GM04504 (cell line): ENCODE data around the gene SYDE1.

Source experiments
- DNase-seq: peaks from one replicate; pipeline ENCODE4 v3.0.0-alpha.2; 2012; ENCODE audit warnings: low read depth

SYDE1 gene

DNA sequence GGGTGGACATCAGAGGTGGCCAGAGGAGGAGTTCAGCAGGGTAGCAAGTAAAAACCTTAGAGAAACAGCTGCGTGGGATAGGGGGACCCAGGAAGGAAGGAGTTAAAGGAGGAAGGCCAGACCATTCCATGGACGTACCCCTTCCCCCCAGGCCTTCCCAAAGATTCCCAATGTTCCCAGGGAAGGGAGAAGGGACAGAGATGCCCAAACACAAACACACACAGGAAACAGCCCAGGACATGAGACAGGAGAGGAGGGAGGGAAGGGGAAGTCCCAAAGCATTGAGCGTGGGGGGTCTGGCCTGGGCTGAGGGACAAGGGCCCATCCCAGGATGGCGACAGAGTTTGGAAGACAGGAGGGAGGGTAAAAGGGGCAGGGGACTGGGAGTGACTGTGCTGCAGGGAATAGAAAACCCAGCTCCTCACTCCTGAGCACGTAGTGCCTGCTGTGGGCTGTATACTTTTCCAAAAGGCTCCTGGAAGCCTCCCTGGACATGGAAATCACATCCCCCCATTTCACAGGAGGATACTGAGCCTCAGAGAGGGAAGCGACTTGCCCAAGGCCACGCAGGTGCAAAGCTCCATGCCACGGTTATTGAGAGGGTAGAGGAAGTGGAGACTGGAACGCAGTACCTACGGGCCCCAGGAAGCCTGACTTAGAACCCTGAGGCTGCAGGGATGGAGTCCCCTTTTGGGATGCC lies 1.1 kb downstream of the SYDE1 start:
- no peak for DNase-seq

DNA sequence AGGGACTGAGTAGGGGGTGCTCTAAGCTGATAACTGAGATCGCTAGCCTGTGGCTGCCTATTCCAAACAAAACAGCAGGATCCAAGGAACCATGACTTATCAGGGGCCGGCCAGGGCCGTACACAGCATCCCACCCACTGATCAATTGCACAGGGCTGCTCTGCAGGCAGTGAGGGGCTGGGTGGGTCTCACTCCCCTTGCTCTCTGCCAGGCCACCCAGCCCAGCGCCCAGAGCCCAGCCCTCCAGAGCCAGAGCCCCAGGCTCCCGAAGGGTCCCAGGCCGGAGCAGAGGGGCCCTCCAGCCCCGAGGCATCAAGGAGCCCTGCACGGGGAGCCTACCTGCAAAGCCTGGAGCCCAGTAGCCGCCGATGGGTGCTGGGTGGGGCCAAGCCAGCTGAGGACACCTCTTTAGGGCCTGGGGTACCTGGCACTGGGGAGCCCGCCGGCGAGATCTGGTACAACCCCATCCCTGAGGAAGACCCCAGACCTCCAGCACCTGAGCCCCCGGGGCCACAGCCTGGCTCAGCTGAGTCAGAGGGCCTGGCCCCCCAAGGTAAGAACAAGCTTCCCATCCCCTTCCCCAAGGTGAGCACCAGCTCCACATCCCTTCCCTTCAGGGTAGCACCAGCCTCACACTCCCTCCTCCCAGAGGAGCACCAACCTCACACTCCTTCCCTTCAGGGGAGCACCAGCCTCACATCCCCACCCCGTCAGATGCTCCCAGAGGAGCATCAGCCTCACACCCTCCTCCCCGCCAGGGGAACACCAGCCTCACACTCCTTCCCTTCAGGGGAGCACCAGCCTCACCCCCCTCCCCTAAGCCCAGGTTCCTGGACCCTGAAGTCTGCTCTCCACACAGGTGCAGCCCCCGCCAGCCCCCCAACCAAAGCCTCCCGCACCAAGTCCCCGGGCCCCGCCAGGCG lies 1.9 kb downstream of the SYDE1 start:
- no peak for DNase-seq

DNA sequence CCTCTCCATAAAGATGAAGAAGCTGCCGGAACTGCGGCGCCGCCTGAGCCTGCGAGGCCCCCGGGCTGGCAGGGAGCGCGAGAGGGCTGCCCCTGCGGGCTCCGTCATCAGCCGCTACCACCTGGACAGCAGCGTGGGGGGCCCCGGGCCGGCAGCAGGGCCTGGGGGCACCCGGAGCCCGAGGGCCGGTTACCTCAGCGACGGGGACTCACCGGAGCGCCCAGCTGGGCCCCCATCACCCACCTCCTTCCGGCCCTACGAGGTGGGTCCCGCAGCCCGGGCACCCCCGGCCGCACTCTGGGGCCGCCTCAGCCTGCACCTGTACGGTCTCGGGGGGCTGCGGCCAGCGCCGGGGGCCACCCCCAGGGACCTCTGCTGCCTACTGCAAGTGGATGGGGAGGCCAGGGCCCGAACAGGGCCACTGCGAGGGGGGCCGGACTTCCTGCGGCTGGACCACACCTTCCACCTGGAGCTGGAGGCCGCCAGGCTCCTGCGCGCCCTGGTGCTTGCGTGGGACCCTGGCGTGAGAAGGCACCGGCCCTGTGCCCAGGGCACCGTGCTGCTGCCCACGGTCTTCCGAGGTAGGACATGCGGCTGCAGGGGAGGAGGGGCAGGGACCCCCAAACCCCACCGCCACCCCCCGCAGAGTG lies 2.7 kb downstream of the SYDE1 start:
- no peak for DNase-seq

DNA sequence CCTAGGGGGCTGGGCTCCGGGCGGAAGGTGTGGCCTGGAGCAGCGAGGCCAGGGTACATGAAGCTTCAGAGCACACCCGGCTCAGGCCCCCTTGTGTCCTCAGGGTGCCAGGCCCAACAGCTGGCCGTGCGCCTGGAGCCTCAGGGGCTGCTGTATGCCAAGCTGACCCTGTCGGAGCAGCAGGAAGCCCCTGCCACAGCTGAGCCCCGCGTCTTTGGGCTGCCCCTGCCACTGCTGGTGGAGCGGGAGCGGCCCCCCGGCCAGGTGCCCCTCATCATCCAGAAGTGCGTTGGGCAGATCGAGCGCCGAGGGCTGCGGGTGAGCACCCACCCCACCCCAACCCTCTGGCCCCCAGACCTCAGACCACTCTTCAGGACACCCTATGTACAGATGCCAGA lies 3.2 kb downstream of the SYDE1 start:
- DNase-seq: no peak

DNA sequence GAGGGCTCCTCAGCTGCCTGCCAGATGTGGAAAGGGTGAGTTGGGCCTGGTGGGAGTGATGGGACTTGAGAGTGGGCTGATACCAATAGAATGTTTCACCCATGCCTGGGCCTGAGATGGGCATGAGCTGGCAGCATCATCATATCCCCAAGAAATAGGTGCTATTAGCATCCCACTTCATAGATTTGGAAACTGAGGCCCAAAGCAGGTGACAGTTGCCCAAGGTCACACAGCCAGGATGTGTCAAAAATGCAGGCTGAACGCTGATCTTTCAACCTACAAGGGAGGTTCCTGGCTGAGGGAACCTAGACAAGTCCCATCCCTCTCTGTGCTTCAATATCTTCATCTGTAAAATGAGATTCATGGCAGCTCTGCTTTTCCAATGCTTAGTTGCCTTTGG lies 4.6 kb downstream of the SYDE1 start:
- no peak for DNase-seq

DNA sequence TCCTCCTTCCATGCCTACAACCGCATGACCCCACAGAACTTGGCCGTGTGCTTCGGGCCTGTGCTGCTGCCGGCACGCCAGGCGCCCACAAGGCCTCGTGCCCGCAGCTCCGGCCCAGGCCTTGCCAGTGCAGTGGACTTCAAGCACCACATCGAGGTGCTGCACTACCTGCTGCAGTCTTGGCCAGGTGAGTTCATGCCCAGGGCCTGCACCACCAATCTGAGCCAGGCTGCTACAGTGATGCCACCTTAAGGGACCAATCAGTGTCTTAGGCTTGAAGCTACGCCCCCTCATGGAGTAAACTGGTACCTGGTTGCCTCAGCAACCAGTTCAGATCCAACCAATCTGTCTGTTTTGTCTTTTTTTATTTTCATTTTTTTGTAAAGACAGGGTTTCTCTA lies 5.2 kb downstream of the SYDE1 start:
- no peak for DNase-seq

DNA sequence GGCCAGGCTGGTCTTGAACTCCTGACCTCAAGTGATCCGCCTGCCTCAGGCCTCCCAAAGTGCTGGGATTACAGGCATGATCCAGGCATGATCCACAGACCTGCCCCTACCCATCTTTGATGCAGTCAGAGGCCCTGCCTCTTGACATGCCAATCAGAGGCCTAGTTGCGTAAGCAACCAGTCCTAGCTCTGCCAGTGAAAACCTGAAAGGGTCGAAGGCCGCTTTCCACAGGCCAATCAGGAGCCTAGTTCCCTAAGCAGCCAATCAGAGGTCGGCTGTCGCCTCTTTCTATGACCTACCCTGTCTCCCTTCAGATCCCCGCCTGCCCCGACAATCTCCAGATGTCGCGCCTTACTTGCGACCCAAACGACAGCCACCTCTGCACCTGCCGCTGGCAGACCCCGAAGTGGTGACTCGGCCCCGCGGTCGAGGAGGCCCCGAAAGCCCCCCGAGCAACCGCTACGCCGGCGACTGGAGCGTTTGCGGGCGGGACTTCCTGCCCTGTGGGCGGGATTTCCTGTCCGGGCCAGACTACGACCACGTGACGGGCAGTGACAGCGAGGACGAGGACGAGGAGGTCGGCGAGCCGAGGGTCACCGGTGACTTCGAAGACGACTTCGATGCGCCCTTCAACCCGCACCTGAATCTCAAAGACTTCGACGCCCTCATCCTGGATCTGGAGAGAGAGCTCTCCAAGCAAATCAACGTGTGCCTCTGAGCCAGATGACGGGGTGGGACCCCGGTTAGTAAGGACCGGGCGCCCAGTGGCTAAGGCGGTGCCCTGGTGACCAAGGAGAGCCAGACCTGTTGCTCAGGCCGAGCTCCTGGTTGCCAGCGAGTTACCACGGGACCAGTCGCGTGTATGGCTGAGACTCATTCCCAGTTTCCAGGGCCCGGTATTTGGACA lies 6.3 kb downstream of the SYDE1 start:
- no peak for DNase-seq

DNA sequence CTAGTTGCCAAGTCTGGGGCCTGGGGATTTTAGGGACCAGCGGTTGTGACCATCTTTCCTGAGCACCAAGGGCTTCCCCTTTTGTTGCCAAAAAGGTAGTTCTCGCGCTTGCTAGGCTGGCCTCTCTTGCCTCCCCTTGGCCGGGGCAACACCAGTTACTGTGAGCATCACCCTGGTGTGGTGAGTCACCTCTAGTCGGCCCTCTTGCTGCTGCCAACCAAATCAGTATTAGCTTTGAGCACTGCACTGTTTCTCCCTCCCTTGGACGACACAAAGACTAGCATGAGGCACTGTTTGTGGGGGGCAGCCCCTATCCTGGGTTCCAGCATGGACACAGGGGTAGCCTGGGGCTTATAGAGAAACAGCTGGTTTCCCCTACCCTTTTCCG lies 6.9 kb downstream of the SYDE1 start:
- no peak for DNase-seq

DNA sequence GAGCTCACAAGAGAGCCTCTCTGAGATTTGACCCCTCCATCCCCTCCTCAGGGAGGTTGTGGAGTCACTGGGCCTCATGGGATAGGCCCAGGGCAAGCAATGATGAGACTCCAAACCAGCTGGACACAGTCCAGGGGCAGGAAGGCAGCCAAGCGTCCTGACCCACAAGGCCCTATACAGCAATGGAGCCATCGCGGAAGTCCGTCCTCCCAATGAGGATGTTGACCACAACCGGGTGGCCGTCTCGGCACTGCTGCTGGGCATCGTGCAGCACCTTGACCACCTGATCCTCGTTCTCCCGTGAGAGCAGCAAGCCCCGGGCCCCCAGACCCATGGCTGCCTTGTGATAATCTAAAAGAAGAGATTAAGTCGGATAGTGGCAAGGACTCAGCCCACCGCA lies 7.9 kb downstream of the SYDE1 start:
- DNase-seq: no peak

DNA sequence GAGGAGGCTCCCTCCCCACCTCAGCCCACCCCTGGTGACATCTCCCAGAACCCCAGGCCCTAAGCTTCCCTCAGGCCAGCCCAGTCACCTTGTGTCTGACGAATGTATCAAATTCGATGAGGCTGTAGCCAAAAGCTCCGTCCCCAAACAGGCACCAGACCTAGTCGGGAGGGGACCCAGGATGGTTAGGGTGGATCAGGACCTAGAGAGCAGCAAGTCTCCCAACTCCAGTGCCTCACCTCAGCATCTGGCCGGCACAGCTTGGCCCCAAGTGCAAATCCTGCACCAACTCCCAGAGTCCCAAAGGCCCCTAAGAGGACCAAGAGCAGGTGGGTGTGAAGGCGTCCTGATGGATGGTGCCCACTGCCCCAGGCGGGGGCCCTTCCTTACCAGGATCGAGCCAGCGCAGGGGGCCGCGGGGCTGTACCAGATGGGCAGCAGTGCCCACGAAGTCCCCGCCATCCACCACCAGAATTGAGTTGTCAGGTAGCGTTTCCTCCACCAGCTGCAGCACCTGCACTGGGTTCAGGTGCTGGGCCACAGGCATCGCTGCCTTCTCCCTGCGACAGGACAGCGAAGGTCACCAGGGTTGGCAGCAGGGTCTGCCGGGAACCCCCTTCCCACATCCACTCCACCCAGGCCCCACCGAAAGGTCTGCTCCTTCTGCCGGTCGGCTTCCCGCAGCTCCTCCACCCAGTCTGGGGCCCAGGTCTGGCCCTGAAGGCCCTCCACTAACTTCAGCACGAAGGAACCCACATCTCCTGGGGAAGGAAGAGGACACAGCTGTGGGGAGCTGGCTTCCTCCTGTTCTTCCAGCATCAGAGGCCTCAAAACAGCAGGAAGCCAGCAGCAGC lies 8.8 kb downstream of the SYDE1 start:
- no peak for DNase-seq

DNA sequence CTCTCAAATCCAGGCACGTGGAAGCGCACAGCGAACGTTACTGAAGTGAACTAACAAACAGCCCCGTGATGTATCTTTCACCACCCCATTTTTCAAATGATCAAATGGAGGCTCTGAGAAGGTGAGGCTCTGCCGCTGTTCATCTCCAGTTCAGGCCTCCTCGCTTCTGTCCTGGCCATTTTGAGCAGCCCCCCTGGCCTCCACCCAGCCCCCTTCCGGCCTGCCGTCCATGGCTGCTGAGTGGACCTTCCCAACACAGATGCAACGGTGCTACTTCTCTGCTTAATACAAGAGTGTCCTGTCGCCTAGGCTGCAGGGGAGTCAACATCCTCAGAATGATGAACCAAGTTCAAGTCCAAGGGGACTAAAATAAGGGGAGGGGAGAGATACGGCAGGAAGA lies 9.7 kb downstream of the SYDE1 start:
- DNase-seq: no peak

DNA sequence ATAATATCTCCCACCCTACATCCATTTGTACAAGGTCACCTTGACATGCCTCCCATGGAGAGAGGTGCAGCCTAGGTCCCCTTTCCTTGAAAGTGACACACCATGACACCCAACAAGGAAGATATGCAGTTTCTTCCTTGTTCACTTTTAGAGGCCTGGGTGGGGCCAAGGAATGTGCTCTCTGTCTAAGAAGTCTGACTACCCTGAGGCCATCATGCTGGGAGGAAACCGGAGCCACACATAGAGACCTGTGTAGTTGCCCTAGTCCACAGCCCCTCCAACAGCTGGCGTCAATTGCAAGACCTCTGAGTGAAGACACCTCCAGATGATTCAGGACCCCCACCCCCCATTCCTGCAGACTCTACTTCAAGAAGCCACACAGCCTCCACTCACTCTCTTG lies 11.0 kb downstream of the SYDE1 start:
- DNase-seq: no peak

DNA sequence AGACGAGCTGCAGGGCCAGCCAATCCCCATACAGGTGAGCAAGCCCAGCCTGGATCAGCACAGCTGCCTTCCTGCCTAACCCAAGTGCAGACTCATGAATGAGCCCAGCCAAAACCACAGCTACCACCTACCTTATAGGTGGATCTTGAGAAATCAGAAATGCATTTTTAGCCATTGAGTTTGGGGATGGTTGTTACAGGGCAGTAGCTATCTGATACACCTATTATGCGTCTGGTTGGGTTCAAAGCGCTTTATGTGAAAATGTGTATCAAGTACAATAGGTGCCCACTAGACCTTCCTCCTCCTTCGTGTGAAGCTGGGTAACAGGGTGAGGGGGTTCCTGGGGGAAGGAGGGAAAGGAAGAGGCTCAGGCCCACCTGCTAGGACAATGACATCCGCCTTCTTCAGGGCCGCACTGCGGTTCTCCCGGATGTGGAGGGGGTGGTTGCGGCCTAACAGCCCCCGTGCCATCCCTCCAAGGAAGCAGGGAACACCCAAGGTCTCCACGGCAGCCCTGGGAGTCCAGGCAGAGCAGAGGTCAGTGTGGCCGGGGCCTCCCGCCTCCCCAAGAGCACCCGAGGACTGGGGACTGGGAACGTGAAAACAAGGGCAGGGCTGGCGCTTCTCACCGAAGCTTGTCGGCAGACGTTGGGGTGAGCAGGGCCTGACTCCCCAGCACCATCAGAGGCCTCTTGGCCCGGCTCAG lies 11.7 kb downstream of the SYDE1 start:
- no peak for DNase-seq

DNA sequence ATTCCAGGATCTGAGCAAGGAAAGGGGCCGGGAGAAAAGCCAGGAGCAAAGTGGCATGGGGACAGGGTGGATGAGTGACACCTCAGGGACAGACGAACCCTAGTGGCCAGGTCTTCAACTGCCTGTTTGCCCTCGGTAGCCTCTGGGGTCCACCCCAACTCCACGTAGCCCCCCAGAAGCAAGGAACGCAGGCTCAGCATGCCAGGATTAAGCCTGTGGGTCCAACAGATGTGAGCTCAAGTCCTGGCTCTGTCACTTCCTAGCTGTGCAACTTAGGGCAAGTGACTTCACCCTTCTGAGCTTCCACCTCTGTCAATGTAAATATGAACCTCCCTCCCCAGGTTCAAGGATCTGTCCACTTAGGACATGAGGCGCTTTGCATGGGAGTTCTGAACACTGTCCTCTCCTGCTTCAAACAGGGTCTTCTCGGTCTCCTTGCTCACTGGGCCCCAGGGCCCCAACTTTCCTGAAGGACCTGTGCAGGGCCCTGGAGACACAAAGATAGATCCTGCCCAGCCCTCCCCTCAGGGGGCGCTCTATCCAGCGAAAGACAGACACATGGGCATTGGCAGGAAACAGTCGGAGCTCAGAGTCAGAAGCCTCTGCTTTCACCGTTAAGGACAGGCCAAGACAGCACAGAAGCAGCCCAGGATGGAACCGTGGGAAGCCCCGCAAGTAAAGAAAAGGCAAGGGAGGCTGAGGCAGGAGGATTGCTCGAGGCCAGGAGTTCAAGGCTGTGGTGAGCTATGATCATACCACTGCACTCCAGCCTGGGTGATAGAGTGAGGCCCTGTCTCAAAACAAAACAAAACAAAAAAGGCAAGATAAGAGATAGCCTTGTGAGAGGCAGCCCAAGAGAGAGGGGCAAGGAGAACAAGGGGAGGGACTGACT lies 13.2 kb downstream of the SYDE1 start:
- no peak for DNase-seq

DNA sequence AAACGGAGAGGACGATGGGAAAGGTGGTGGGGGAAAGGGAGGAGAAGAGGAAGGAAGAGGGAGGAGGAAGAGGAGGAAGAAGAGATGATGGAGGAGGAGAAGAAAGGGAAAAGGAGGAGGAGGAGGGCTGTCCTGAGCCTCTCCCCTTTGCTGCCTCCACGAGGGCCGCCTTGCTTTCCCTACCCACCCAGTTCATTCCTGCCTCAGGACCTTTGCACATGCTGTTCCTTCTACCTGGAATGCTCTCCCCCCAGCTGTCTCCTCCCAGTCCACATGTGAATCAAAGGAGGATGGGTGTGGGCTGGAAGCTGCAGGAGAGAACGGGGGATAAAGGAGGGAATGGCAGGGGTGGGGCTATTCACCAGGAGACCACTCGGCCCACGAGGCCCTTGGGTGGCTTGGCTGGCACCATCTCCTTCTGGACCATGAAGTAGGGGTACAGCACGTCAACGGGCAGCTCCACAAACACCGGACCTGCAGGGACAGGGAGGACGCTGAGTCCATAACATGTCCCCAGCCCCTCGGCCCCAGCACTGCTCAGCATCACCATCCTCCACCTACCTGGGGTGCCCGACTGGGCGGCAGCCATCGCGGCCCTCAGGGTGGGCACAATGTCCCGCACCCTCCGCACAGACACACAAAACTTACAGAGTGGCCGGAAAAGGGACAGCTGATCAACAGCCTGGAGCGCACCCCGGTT lies 15.3 kb downstream of the SYDE1 start:
- no peak for DNase-seq

DNA sequence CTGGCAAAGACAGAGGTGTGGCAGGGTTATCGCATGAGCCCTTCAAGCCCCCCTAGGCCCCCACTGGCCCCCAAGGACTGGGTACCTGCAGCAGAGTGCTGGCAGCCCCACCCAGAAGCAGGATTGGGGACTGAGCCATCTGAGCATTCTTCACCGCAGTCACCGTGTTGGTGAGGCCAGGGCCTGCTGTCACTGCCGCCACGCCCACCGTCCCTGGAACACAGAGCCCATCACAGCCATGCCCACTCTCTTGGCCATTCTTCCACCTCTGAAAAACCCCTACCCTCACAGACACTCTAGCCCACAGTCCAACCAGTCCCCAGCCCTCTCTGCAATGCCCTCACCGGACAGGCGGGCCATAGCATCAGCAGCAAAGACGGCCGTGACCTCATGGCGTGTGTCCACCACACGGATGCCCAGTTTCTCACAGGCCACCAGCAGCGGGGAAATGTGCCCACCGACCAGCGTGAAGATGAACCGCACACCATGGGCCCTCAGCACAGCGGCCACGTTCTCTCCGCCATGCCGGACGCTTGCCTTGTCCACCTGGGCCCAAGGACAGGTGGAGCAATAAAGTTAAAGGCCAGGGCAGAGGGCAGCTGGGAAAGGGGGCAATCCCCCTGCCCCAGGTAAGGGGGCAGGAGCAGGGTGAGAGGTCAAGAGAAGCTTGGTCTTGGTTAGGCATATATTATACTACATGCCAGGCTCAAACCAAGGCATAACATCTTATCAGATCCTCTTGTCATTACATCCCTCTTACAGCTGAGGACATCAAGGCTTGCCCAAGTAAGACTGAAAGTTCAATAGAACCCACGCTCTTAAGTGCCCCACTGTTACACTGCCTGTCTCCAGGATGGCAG lies 16.1 kb downstream of the SYDE1 start:
- DNase-seq: no peak

DNA sequence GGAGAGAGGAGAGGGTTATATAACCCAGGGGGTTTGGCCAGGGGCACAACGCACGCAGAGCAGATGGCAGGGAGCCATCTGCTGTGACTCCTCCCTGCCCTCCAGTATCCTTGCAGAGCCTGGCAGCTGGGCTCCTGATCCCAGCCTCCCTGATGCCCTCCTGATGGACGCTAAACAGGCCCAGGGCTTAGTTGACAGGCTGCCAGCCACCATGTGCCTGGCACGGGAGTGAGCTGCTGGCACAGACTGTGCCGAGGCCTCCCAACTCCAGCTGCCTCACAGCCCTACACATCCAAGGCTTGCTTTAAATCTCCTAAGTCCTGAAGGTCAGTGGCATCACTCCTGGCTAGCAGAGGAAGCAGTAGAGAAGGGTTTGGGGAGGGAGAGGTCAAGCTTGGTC lies 16.7 kb downstream of the SYDE1 start:
- DNase-seq: no peak
